Adrenal gland (tissue), 5 donors: ENCODE results near the gene UBE2E1.

Experiments
- POLR2A ChIP-seq, 2 donors: fragments of 450-650 bp; IDR thresholded peaks; one replicate each; pipeline ENCODE4 v1.6.1; 2017; ENCODE audit warnings: antibody characterized with exemption in 2 of 2, mild to moderate bottlenecking in 2 of 2, moderate library complexity in 1 of 2
- TF ChIP-seq, protein P1 (sequence below), 6 experiments: fragments of 450-650 bp in 4 of 6; fragments of 200-600 bp in 2 of 6; sonication (generic) in 1 of 6; IDR thresholded peaks; 1 replicate in 5 of 6; 2 replicates in 1 of 6; pipeline versions ENCODE4 v1.5.1 to v1.8.0; 2016 to 2021; ENCODE audit warnings: antibody characterized with exemption in 6 of 6, mild to moderate bottlenecking in 2 of 6, moderate library complexity in 1 of 6
- donor health status: DM: no; HTN: no; CAD: no.

DNA sequence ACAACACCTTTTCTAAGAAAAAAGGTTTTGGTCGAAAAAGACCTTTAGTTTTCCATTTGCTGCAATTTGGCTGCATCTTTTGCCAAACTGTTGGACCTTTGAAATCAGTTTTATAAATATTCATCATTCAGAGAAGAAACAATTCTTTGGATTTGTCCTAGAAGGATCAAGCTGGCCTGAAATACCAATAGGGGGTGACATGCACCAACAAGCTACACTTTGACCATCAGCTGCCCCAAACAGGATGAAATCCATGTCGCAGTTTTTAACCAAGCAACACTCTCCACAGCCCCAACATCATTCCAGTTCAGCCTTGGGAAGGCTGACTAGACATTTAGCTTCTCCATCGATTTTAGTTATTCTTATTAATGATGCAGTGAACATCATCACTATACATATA, 121.0 kb downstream of the UBE2E1 start:
- TF ChIP-seq, protein P1, sequence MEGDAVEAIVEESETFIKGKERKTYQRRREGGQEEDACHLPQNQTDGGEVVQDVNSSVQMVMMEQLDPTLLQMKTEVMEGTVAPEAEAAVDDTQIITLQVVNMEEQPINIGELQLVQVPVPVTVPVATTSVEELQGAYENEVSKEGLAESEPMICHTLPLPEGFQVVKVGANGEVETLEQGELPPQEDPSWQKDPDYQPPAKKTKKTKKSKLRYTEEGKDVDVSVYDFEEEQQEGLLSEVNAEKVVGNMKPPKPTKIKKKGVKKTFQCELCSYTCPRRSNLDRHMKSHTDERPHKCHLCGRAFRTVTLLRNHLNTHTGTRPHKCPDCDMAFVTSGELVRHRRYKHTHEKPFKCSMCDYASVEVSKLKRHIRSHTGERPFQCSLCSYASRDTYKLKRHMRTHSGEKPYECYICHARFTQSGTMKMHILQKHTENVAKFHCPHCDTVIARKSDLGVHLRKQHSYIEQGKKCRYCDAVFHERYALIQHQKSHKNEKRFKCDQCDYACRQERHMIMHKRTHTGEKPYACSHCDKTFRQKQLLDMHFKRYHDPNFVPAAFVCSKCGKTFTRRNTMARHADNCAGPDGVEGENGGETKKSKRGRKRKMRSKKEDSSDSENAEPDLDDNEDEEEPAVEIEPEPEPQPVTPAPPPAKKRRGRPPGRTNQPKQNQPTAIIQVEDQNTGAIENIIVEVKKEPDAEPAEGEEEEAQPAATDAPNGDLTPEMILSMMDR (IDR thresholded peaks at IDR 0.05), result no peak
- TF ChIP-seq POLR2A (IDR thresholded peaks at IDR 0.05), result no peak
